Transverse colon (tissue), 4 donors: ENCODE results near the gene PRKCH. TPM values are rescaled to one million over a fixed set of nuclear protein-coding genes. Genes with fewer than 3 reads are reported as not detected.

ENCODE experiments used
- DNase-seq: peaks from one replicate; pipeline ENCODE4 v3.0.0-alpha.2; 2019
- H3K27ac ChIP-seq, 4 donors: fragments of 200-600 bp; sonication (generic); 2 replicates each; pipeline ENCODE4 v1.5.1; 2016 to 2018; ENCODE audit warnings: inconsistent platforms in 4 of 4
- H3K27me3 ChIP-seq: fragments of 200-600 bp; sonication (generic); 2 replicates; pipeline ENCODE4 v1.5.1; 2017; ENCODE audit warnings: inconsistent platforms
- H3K36me3 ChIP-seq, 4 donors: fragments of 200-600 bp; sonication (generic); 2 replicates each; pipeline ENCODE4 v1.5.1; 2017 to 2019; ENCODE audit warnings: inconsistent platforms in 4 of 4
- H3K4me1 ChIP-seq, 4 donors: fragments of 200-600 bp; sonication (generic); 2 replicates each; pipeline ENCODE4 v1.5.1; 2017 to 2020; ENCODE audit warnings: inconsistent platforms in 4 of 4
- H3K4me3 ChIP-seq, 4 donors: fragments of 200-600 bp; sonication (generic); 1 replicate in 1 of 4; 2 replicates in 3 of 4; pipeline versions ENCODE4 v1.5.1 to v1.6.1; 2017 to 2019; ENCODE audit warnings: inconsistent platforms in 4 of 4
- H3K9me3 ChIP-seq, 2 donors: fragments of 200-600 bp; sonication (generic); 2 replicates each; pipeline ENCODE4 v1.5.1; 2017 to 2019; ENCODE audit warnings: inconsistent platforms in 2 of 2
- EP300 ChIP-seq: sonication (generic); formaldehyde crosslinking; IDR thresholded peaks from one replicate; pipeline ENCODE4 v1.6.1; 2017; ENCODE audit warnings: antibody characterized with exemption, low read depth
- POLR2A ChIP-seq: fragments of 450-650 bp; IDR thresholded peaks from one replicate; pipeline ENCODE4 v1.6.1; 2016; ENCODE audit warnings: antibody characterized with exemption, mild to moderate bottlenecking, moderate library complexity
- POLR2AphosphoS5 ChIP-seq, 3 donors: sonication (generic); formaldehyde crosslinking; IDR thresholded peaks; one replicate each; pipeline ENCODE4 v1.6.1; 2016; ENCODE audit warnings: antibody characterized with exemption in 3 of 3
- WGBS, 2 donors: methylation state at CpG; one replicate each; pipeline ENCODE4 v1.1.5; 2018; ENCODE audit warnings: low coverage in 1 of 2; 5-methylcytosine and 5-hydroxymethylcytosine counted together
- in situ Hi-C, 4 donors: fragments of 200-750 bp; cut with MboI; loops; one replicate each; pipeline versions ENCODE4 v1.15.0 to v1.15.1; 2017; ENCODE audit warnings: low sequenced_read_pairs in 3 of 4, low pct_ligation_motif_present in 1 of 4, low pct_unique_long_range_greater_than_20kb in 1 of 4
- intact Hi-C: fragments of 100-400 bp; cut with DNase I; formaldehyde crosslinking; loops from one replicate; pipeline ENCODE4 v1.15.1; 2023; ENCODE audit warnings: low total_unique reads
- total RNA-seq, 4 donors: library from RNA; depleted of rRNA; stranded (reverse); fragments of >200 nt; gene quantifications; one replicate each; pipeline ENCODE4 v1.1.0, GENCODE V29; 2016
- TF ChIP-seq, protein P1 (sequence below), 5 experiments: fragments of 200-600 bp in 3 of 5; fragments of 450-650 bp in 2 of 5; sonication (generic) in 3 of 5; IDR thresholded peaks; 1 replicate in 2 of 5; 2 replicates in 3 of 5; pipeline ENCODE4 v1.5.1; 2016 to 2017; ENCODE audit warnings: antibody characterized with exemption in 5 of 5, inconsistent platforms in 3 of 5, mild to moderate bottlenecking in 2 of 5, moderate library complexity in 1 of 5

PRKCH gene
- total RNA-seq, 4 donors from 2014 or later: 12.4 to 38.9 (median 27.0) TPM

DNA sequence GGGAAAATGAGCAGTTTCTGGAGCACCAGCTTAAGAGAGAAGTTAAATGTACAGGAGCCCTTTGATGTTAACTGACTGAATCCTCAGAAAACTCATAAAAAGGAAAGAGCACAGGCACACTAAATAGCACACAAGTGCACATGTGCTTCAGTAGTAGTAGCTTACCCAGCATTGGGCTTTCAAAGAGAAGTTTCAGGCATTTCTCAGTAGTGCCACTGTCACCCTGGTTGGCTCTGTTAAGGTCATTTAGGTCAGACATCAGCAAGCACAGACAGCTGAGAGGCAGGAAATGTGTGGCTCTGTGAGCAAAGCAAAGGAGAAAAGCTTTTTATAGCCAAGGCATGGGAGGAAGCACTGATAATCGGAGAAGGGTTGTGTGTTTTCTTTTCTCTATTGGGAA is 277.6 kb downstream of the PRKCH start:
- Histone ChIP-seq H3K27ac (peak overlapping the region in 1 of 4 donors; percentile 10), H3K9me3 (no peaks in the 10 kb centered on the region), H3K4me1 (peaks cover 0 to 32% (median 19%) of the 10 kb centered on the region in 4 donors), H3K4me3 (no peak overlapping the region), H3K36me3 (no peaks in the 10 kb centered on the region), H3K27me3 (no peaks in the 10 kb centered on the region)
- intact Hi-C loops: no loop called here
- TF ChIP-seq EP300 (no peak), POLR2AphosphoS5 (IDR thresholded peaks at IDR 0.05) (no peak), POLR2A (no peak)
- TF ChIP-seq, protein P1, sequence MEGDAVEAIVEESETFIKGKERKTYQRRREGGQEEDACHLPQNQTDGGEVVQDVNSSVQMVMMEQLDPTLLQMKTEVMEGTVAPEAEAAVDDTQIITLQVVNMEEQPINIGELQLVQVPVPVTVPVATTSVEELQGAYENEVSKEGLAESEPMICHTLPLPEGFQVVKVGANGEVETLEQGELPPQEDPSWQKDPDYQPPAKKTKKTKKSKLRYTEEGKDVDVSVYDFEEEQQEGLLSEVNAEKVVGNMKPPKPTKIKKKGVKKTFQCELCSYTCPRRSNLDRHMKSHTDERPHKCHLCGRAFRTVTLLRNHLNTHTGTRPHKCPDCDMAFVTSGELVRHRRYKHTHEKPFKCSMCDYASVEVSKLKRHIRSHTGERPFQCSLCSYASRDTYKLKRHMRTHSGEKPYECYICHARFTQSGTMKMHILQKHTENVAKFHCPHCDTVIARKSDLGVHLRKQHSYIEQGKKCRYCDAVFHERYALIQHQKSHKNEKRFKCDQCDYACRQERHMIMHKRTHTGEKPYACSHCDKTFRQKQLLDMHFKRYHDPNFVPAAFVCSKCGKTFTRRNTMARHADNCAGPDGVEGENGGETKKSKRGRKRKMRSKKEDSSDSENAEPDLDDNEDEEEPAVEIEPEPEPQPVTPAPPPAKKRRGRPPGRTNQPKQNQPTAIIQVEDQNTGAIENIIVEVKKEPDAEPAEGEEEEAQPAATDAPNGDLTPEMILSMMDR (IDR thresholded peaks at IDR 0.05): no peak
- 0 to 32% methylated on average over 1 of the region's 1 CpG for WGBS, 2 donors
- no peak for DNase-seq
- in situ Hi-C loops: no loop called here

- intact Hi-C loops: no loop called here
- TF ChIP-seq EP300 (no peak), POLR2A (no peak), POLR2AphosphoS5 (IDR thresholded peaks at IDR 0.05) (no peak)
- TF ChIP-seq, protein P1 (IDR thresholded peaks at IDR 0.05): no peak
Observed at GRCh38 chr14:61599942-61600341, 278.6 kb downstream of the PRKCH start.

More at GRCh38 chr14:61599942-61600341, 278.6 kb downstream of the PRKCH start:
- H3K9me3 ChIP-seq: no peaks in the 10 kb centered on the region
- peaks cover 0 to 32% (median 19%) of the 10 kb centered on the region in 4 donors for H3K4me1 ChIP-seq
- no peaks in the 10 kb centered on the region for H3K27me3 ChIP-seq
- DNase-seq: no peak
- in situ Hi-C loops: no loop called here
- no peak overlapping the region for H3K4me3 ChIP-seq
- WGBS, 2 donors: 91 to 95% methylated on average over 1 of the region's 1 CpG
- no peaks in the 10 kb centered on the region for H3K36me3 ChIP-seq
- no peak overlapping the region for H3K27ac ChIP-seq

Other genes starting within 250 kb of the PRKCH start
- 100 to 1,000 TPM in 1 of 4 donors, 10 to 100 TPM in 3; 50.4 to 141 (median 71.2) TPM for gene TMEM30B, start 40.2 kb upstream of the PRKCH start, total RNA-seq